Measurements from ENCODE around the gene ZCCHC24.

Gene ZCCHC24

GRCh38 chr10:79427965-79428364 is 17.5 kb downstream of the ZCCHC24 start:
- Histone ChIP-seq H3K14ac (ENCODE audit: low read length in 2 of 2) (no peak overlapping the region), H3K18ac (ENCODE audit: low read depth in 1 of 2, low read length in 2 of 2) (no peak overlapping the region), H3K4me1 (ENCODE audit: control insufficient read depth, insufficient read depth, low read depth, low read length) (peaks cover 27% of the 10 kb centered on the region), H2BK12ac (ENCODE audit: low read length in 2 of 2) (no peak overlapping the region), H3K4me2 (ENCODE audit: low read length, poor library complexity, severe bottlenecking) (no peak overlapping the region), H3K27ac (ENCODE audit: low read length, poor library complexity, severe bottlenecking) (no peak overlapping the region), H2AK5ac (ENCODE audit: low read length, severe bottlenecking) (no peak overlapping the region), H3K27me3 (ENCODE audit: control insufficient read depth in 1 of 2, insufficient read depth in 1 of 2, low read length in 2 of 2) (no peaks in the 10 kb centered on the region), H3K79me1 (replicated peaks; ENCODE audit: low read length, poor library complexity, severe bottlenecking) (peaks cover 33% of the 10 kb centered on the region), H3K23ac (ENCODE audit: low read length in 2 of 2) (no peak overlapping the region), H2BK15ac (ENCODE audit: low read depth, poor library complexity, severe bottlenecking) (no peak overlapping the region), H2BK5ac (ENCODE audit: low read depth, low read length, poor library complexity, severe bottlenecking) (no peak overlapping the region), H2AFZ (ENCODE audit: low read depth, low read length) (no peak overlapping the region), H3K9ac (ENCODE audit: low read length) (no peak overlapping the region), H3K4ac (ENCODE audit: low read depth in 1 of 2, low read length in 2 of 2) (no peak overlapping the region), H4K91ac (ENCODE audit: low read length) (no peak overlapping the region), H3K9me3 (ENCODE audit: control insufficient read depth, low read length) (no peaks in the 10 kb centered on the region), H2BK120ac (ENCODE audit: low read depth, low read length) (no peak overlapping the region), H3K4me3 (ENCODE audit: insufficient read depth in 1 of 2, low read depth in 1 of 2, low read length in 2 of 2) (no peak overlapping the region), H4K8ac (ENCODE audit: low read length) (no peak overlapping the region), H3K36me3 (ENCODE audit: control insufficient read depth in 1 of 2, insufficient read depth in 2 of 2, low read depth in 1 of 2, low read length in 2 of 2) (peaks cover 51 to 92% of the 10 kb centered on the region in 2 experiments)
- DNase-seq, result no peak
- 100% methylated on average over 1 of the region's 3 CpGs for WGBS

DNA sequence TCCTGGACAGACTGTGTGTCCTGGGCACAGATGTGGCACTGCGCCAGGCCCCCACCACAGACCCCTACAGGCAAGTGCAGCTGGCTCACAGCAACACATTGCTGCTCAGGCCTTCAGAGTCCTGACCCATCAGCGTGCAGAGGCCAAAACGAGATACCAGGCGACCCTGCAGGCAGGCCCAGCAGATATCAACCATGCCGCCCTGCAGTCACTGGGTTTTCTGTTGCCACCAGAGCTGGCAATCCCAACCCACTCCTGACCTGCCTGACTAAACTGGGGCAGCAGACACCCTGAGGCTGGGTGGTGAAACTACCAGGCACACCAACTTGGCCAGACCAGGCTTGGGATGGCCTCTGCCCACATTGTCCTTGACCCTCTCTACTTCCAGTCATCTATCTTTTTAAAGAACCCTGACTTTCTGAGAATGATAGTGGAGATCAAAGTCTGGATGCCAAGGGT is 20.3 kb downstream of the ZCCHC24 start:
- Histone ChIP-seq H3K18ac (ENCODE audit: low read depth in 1 of 2, low read length in 2 of 2) (peak overlapping the region; percentile 25 to 46), H4K8ac (ENCODE audit: low read length) (peak overlapping the region; percentile 55), H3K27ac (ENCODE audit: low read length, poor library complexity, severe bottlenecking) (peak overlapping the region; percentile 61), H2AFZ (ENCODE audit: low read depth, low read length) (no peak overlapping the region), H3K23ac (ENCODE audit: low read length in 2 of 2) (peak overlapping the region in 1 of 2 experiments; percentile 77), H3K4ac (ENCODE audit: low read depth in 1 of 2, low read length in 2 of 2) (no peak overlapping the region), H3K4me3 (ENCODE audit: insufficient read depth in 1 of 2, low read depth in 1 of 2, low read length in 2 of 2) (peak overlapping the region in 1 of 2 experiments; percentile 27), H3K14ac (ENCODE audit: low read length in 2 of 2) (peak overlapping the region in 1 of 2 experiments; percentile 53), H3K27me3 (ENCODE audit: control insufficient read depth in 1 of 2, insufficient read depth in 1 of 2, low read length in 2 of 2) (no peaks in the 10 kb centered on the region), H3K36me3 (ENCODE audit: control insufficient read depth in 1 of 2, insufficient read depth in 2 of 2, low read depth in 1 of 2, low read length in 2 of 2) (peaks cover 41 to 75% of the 10 kb centered on the region in 2 experiments), H3K4me2 (ENCODE audit: low read length, poor library complexity, severe bottlenecking) (no peak overlapping the region), H3K9me3 (ENCODE audit: control insufficient read depth, low read length) (no peaks in the 10 kb centered on the region), H4K91ac (ENCODE audit: low read length) (peak overlapping the region; percentile 25), H3K79me1 (replicated peaks; ENCODE audit: low read length, poor library complexity, severe bottlenecking) (peaks cover 25% of the 10 kb centered on the region), H2BK5ac (ENCODE audit: low read depth, low read length, poor library complexity, severe bottlenecking) (no peak overlapping the region), H2AK5ac (ENCODE audit: low read length, severe bottlenecking) (peak overlapping the region; percentile 44), H2BK12ac (ENCODE audit: low read length in 2 of 2) (peak overlapping the region in 1 of 2 experiments; percentile 74), H3K4me1 (ENCODE audit: control insufficient read depth, insufficient read depth, low read depth, low read length) (peaks cover 26% of the 10 kb centered on the region), H2BK15ac (ENCODE audit: low read depth, poor library complexity, severe bottlenecking) (no peak overlapping the region), H3K9ac (ENCODE audit: low read length) (peak overlapping the region; percentile 63), H2BK120ac (ENCODE audit: low read depth, low read length) (no peak overlapping the region)
- DNase-seq, result no peak
- 78% methylated on average over 5 of the region's 5 CpGs for WGBS

DNA sequence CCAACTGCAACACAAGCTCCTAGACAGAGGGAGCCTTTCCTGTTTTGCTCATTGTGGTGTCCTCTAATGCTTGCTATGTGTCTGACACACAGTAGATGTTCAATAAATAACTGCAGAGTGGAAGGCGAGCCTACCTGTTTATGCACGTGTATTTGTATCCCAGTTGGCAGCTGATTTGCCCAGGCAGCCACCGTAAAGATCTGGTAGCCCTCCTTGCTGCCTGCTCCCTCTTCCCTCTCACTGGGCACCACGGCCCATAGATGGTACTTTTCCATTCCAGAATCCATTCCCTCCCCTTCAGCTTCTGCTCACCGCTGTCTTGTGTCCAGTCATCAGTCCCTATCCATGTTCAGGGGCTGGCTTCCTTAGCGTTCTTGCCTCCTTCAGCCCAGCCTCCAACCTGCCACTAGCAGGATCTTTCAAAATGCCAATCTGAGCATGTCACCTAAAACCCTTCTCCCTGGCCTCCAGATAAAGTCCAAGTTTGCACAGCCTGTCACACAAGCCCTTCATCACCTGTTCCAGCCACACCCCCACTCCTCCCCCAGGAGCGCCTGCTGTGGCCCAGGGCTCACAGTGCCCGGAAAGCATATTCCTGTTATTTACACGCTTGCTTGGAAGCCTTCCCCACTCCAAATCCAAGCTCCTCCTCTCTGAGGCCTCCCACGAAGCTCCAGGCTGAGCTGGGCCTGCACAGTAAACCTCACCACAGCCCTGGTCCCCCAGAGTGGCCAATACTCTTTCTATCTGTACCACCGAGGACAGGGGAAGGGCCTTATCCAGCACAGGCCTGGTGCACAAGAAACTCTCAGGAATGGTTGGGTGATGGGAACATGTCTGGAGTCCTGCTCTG is 21.0 kb downstream of the ZCCHC24 start:
- Histone ChIP-seq H3K14ac (ENCODE audit: low read length in 2 of 2) (peak overlapping the region in 1 of 2 experiments; percentile 53), H3K9me3 (ENCODE audit: control insufficient read depth, low read length) (no peaks in the 10 kb centered on the region), H3K18ac (ENCODE audit: low read depth in 1 of 2, low read length in 2 of 2) (peak overlapping the region in 1 of 2 experiments; percentile 46), H2AFZ (ENCODE audit: low read depth, low read length) (no peak overlapping the region), H3K4ac (ENCODE audit: low read depth in 1 of 2, low read length in 2 of 2) (no peak overlapping the region), H3K27ac (ENCODE audit: low read length, poor library complexity, severe bottlenecking) (peak overlapping the region; percentile 61), H2BK5ac (ENCODE audit: low read depth, low read length, poor library complexity, severe bottlenecking) (no peak overlapping the region), H2BK15ac (ENCODE audit: low read depth, poor library complexity, severe bottlenecking) (no peak overlapping the region), H3K36me3 (ENCODE audit: control insufficient read depth in 1 of 2, insufficient read depth in 2 of 2, low read depth in 1 of 2, low read length in 2 of 2) (peaks cover 39 to 72% of the 10 kb centered on the region in 2 experiments), H3K27me3 (ENCODE audit: control insufficient read depth in 1 of 2, insufficient read depth in 1 of 2, low read length in 2 of 2) (no peaks in the 10 kb centered on the region), H3K23ac (ENCODE audit: low read length in 2 of 2) (peak overlapping the region in 1 of 2 experiments; percentile 77), H2BK12ac (ENCODE audit: low read length in 2 of 2) (no peak overlapping the region), H3K9ac (ENCODE audit: low read length) (peak overlapping the region; percentile 63), H4K91ac (ENCODE audit: low read length) (peak overlapping the region; percentile 25), H3K4me1 (ENCODE audit: control insufficient read depth, insufficient read depth, low read depth, low read length) (peaks cover 29% of the 10 kb centered on the region), H4K8ac (ENCODE audit: low read length) (peak overlapping the region; percentile 55), H3K4me2 (ENCODE audit: low read length, poor library complexity, severe bottlenecking) (no peak overlapping the region), H2BK120ac (ENCODE audit: low read depth, low read length) (no peak overlapping the region), H3K79me1 (replicated peaks; ENCODE audit: low read length, poor library complexity, severe bottlenecking) (peaks cover 28% of the 10 kb centered on the region), H2AK5ac (ENCODE audit: low read length, severe bottlenecking) (peak overlapping the region; percentile 44), H3K4me3 (ENCODE audit: insufficient read depth in 1 of 2, low read depth in 1 of 2, low read length in 2 of 2) (peak overlapping the region in 1 of 2 experiments; percentile 27)
- no peak for DNase-seq
- WGBS, result 91% methylated on average over 11 of the region's 11 CpGs

GRCh38 chr10:79422178-79422892 is 23.1 kb downstream of the ZCCHC24 start:
- Histone ChIP-seq H2BK120ac (ENCODE audit: low read depth, low read length) (peak overlapping the region; percentile 78), H3K4me2 (ENCODE audit: low read length, poor library complexity, severe bottlenecking) (no peak overlapping the region), H3K23ac (ENCODE audit: low read length in 2 of 2) (peak overlapping the region in 1 of 2 experiments; percentile 47), H3K27me3 (ENCODE audit: control insufficient read depth in 1 of 2, insufficient read depth in 1 of 2, low read length in 2 of 2) (no peaks in the 10 kb centered on the region), H3K79me1 (replicated peaks; ENCODE audit: low read length, poor library complexity, severe bottlenecking) (peaks cover 46% of the 10 kb centered on the region), H3K9ac (ENCODE audit: low read length) (peak overlapping the region; percentile 82), H3K14ac (ENCODE audit: low read length in 2 of 2) (peak overlapping the region in 1 of 2 experiments; percentile 79), H2AFZ (ENCODE audit: low read depth, low read length) (no peak overlapping the region), H3K18ac (ENCODE audit: low read depth in 1 of 2, low read length in 2 of 2) (peak overlapping the region; percentile 37 to 88), H4K91ac (ENCODE audit: low read length) (peak overlapping the region; percentile 94), H3K4me1 (ENCODE audit: control insufficient read depth, insufficient read depth, low read depth, low read length) (peaks cover 32% of the 10 kb centered on the region), H3K9me3 (ENCODE audit: control insufficient read depth, low read length) (no peaks in the 10 kb centered on the region), H2BK5ac (ENCODE audit: low read depth, low read length, poor library complexity, severe bottlenecking) (peak overlapping the region; percentile 68), H3K36me3 (ENCODE audit: control insufficient read depth in 1 of 2, insufficient read depth in 2 of 2, low read depth in 1 of 2, low read length in 2 of 2) (peaks cover 57 to 72% of the 10 kb centered on the region in 2 experiments), H4K8ac (ENCODE audit: low read length) (peak overlapping the region; percentile 73), H2BK15ac (ENCODE audit: low read depth, poor library complexity, severe bottlenecking) (no peak overlapping the region), H3K4me3 (ENCODE audit: insufficient read depth in 1 of 2, low read depth in 1 of 2, low read length in 2 of 2) (no peak overlapping the region), H2BK12ac (ENCODE audit: low read length in 2 of 2) (peak overlapping the region; percentile 11 to 68), H3K27ac (ENCODE audit: low read length, poor library complexity, severe bottlenecking) (peak overlapping the region; percentile 21), H2AK5ac (ENCODE audit: low read length, severe bottlenecking) (peak overlapping the region; percentile 0), H3K4ac (ENCODE audit: low read depth in 1 of 2, low read length in 2 of 2) (peak overlapping the region; percentile 37 to 76)
- DNase-seq, result peak; percentile 87
- 42% methylated on average over 7 of the region's 9 CpGs for WGBS
